ENCODE measurements around the gene BLOC1S3. TPM values are rescaled to one million over a fixed set of nuclear protein-coding genes. Genes with fewer than 3 reads are reported as not detected.
A peak's percentile ranks its signal among the peaks of the same experiment; 100 is the strongest.

The BLOC1S3 gene
- total RNA-seq, 2 donors from 2014 or later: 15.4 to 20.5 TPM

DNA sequence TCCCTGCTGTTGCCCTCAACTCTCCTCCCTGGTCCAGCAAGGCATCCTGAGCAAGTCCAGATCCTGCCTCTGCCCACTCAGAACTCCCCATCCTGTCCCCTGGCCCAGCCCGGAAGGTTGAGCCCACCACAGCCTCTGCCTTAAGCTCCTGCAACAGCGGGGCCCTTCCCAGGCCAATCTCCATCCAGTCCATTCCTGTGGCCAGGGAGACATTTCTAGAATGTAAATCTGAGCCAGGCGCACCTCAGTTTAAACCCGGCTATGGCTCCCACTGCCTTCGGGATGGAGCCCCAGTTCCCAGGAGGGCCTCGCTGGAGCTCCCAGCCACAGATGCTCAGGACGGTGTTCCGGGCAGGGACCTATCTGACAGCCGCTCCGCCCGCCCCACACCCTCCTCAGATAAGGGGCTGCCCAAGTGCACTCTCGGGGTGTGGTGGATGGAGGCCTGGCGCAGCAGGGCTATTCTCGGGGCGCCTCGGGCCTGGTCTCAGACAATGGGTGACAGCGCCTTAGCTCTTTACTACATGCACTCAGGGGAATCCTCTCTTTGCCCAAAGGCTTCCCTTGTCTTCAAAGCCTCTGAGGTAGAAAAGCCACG lies 5.9 kb upstream of the BLOC1S3 start:
- H3K4me3 Mint-ChIP-seq: no peak overlapping the region
- H3K27ac Mint-ChIP-seq: peak overlapping the region; percentile 84 to 94
- H3K27me3 Mint-ChIP-seq: no peaks in the 10 kb centered on the region
- no peak for ATAC-seq
- no peak for DNase-seq (ENCODE audit: low spot score)
- H3K9me3 Mint-ChIP-seq: no peaks in the 10 kb centered on the region
- H3K36me3 Mint-ChIP-seq: no peaks in the 10 kb centered on the region
- H3K4me1 Mint-ChIP-seq (ENCODE audit: low read depth in 2 of 2): peaks cover 27 to 30% of the 10 kb centered on the region in 2 donors

DNA sequence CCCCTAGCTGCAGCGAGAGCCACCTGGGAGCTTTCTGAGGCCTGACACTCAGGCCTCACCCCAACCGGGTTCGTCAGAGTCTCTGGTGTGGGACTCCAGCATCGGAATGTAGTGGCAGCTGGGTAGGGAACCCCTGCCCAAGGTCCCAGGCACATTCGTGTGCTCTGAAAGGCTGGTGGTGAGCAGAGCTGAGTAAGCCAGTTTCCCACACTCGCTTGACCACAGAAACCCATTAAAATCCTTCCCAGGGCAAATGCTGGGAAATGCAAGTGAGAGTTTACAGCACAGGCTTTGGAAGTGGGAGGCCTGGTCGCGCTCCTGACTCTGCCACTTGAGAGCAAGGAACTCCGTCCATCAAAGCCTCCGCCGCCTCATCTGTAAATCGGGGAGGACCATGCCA lies 4.8 kb upstream of the BLOC1S3 start:
- H3K27ac Mint-ChIP-seq: peak overlapping the region in 1 of 2 donors; percentile 76
- H3K4me1 Mint-ChIP-seq (ENCODE audit: low read depth in 2 of 2): peaks cover 25 to 30% of the 10 kb centered on the region in 2 donors
- H3K4me3 Mint-ChIP-seq: no peak overlapping the region
- ATAC-seq (no peak), DNase-seq (ENCODE audit: low spot score) (peak; percentile 18)
- no peaks in the 10 kb centered on the region for H3K9me3 Mint-ChIP-seq
- no peaks in the 10 kb centered on the region for H3K27me3 Mint-ChIP-seq
- no peaks in the 10 kb centered on the region for H3K36me3 Mint-ChIP-seq

DNA sequence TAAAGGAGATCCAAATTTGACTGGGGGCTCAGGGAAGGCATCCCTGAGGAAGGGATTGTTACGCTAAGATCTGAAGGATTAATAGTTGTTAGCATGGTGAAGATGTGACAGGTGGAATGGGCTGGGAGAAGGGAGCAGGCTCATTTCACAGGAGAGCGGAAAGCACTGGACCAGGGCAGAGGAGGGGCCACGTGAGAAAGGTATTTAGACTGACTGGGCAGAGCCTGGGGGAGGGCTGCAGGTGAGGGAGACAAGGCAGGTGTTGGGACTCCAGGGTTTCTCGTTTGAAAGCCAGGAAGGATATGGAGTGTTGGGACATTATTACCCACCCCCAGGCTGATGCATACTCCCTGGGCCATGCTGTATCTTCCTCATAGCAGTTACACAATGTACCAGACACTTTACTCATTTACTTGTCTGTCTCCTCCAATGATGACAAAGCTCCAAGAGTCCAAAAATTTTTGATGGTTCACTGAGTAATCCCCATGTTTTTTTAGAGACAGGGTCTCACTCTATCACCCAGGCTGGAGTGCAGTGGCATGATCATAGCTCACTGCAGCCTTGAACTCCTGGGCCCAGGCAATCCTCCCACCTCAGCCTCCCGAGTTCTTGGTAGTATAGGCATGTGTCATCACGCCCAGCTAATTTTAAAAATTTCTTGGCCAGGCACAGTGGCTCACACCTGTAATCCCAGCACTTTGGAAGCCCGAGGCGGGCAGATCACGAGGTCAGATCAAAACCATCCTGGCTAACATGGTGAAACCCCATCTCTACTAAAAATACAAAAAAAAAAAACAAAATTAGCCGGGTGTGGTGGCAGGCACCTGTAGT lies 2.9 kb upstream of the BLOC1S3 start:
- Mint-ChIP-seq H3K36me3 (no peaks in the 10 kb centered on the region), H3K4me1 (ENCODE audit: low read depth in 2 of 2) (peaks cover 25% of the 10 kb centered on the region in 2 donors), H3K4me3 (peak overlapping the region; percentile 24), H3K9me3 (no peaks in the 10 kb centered on the region), H3K27ac (no peak overlapping the region), H3K27me3 (no peaks in the 10 kb centered on the region)
- DNase-seq (ENCODE audit: low spot score) (no peak), ATAC-seq (no peak)

DNA sequence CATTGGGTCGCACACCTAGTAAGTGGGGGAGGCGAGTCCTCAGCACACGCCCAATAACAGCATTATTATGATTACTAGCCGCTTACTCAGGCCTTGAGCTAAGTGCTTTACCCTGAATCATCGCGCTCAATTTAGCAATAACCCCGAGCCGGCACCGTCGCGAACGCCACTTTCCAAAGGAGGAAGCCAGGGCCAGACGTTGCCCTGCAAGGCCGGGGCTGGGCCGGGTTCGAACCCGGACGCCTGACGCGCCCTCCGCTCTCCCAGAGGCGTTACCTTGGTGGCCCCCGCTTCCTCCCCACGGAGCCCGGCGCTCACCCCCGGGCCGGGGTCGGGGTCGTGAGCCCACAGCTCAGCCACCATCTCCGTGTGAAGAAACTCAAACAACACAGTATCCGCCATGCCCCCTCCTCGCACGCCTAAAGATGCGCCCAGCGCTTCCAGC lies 745 bp upstream of the BLOC1S3 start, which contains the start of gene TRAPPC6A:
TSS of gene TRAPPC6A (minus strand) at position 421 of the 445 bp plus-strand sequence. CDS start at position 402, 19 bp downstream.
- peaks cover 27 to 29% of the 10 kb centered on the region in 2 donors for H3K4me1 Mint-ChIP-seq (ENCODE audit: low read depth in 2 of 2)
- H3K4me3 Mint-ChIP-seq: peak within 1 kb of the TSS; percentile 95
- no peak for DNase-seq (ENCODE audit: low spot score)
- ATAC-seq: peak in 1 of 2 donors; percentile 19
- H3K9me3 Mint-ChIP-seq: no peaks in the 10 kb centered on the region
- H3K36me3 Mint-ChIP-seq: no peaks in the 10 kb centered on the region
- no peaks in the 10 kb centered on the region for H3K27me3 Mint-ChIP-seq
- peak within 1 kb of the TSS; percentile 90 for H3K27ac Mint-ChIP-seq

DNA sequence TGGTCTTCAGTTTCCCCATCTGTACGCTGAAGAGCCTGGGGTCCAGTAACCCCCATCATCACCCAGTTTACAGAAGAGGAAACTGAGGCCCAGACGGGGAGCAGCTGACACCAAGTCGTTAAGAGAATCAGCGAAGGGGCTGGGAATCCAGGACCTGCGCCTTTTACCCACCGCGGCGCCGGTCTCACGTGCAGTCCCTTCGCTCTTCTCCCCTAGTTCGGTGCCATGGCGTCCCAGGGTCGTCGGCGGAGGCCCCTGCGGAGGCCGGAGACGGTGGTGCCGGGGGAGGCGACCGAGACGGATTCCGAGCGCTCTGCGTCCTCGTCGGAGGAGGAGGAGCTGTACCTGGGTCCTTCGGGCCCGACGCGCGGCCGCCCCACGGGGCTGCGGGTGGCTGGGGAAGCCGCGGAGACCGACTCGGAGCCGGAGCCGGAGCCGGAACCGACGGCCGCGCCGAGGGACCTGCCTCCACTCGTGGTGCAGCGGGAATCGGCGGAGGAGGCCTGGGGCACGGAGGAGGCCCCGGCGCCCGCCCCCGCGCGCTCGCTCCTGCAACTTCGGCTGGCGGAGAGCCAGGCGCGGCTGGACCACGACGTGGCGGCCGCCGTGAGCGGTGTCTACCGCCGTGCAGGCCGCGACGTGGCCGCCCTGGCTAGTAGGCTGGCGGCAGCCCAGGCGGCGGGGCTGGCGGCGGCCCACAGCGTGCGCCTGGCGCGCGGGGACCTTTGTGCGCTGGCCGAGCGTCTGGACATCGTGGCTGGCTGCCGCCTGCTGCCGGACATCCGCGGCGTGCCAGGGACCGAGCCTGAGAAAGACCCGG lies 698 bp downstream of the BLOC1S3 start:
- Mint-ChIP-seq H3K4me3 (peak overlapping the region; percentile 95), H3K4me1 (ENCODE audit: low read depth in 2 of 2) (peaks cover 24% of the 10 kb centered on the region in 2 donors), H3K27ac (peak overlapping the region; percentile 90), H3K36me3 (no peaks in the 10 kb centered on the region), H3K9me3 (no peaks in the 10 kb centered on the region), H3K27me3 (no peaks in the 10 kb centered on the region)
- ATAC-seq: no peak
- no peak for DNase-seq (ENCODE audit: low spot score)

DNA sequence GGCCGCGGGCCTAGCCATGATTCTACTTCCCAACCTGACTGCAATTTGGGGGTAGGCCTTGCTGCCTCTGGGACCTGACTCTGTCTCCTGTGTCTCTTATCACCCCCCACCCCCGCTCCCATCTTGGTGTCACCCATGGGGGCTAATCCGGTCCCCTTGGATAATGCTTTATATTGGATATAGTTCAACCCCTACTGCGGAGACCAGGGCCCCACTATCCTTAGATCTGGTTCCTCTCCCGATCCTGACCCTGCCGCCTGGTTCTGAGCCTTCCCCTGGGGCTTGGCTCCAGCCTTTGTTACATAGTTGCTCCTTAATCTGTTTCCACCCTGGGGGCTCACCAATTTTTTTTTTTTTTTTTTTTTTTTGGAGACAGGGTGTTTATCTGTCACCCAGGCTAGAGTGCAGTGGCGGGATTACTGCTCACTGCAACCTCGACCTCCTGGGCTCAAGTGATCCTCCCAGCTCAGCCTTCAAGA lies 1.3 kb downstream of the BLOC1S3 start:
- Mint-ChIP-seq H3K9me3 (no peaks in the 10 kb centered on the region), H3K4me1 (ENCODE audit: low read depth in 2 of 2) (peaks cover 24 to 26% of the 10 kb centered on the region in 2 donors), H3K27me3 (no peaks in the 10 kb centered on the region), H3K27ac (peak overlapping the region; percentile 65 to 82), H3K36me3 (no peaks in the 10 kb centered on the region), H3K4me3 (peak overlapping the region; percentile 82)
- ATAC-seq: no peak
- DNase-seq (ENCODE audit: low spot score): no peak

DNA sequence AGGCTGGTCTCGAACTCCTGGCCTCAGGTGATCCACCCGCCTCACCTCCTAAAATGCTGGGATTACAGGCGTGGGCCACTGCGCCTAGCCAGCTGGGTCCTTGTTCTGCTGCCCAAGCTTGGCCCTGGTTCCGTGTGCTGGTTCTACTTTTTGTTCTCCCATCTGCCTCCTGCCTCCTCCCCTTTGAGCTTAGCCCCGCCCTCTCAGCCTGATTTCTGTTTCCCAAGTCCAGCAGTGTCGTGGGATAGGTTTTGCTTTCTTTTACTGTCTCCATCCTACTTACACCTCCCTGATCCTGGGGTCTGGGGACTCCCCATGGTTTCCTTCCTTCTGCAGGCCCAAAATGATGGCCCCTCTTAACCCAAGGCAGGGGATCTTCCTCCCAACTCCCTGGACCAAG lies 2.4 kb downstream of the BLOC1S3 start:
- no peak for ATAC-seq
- DNase-seq (ENCODE audit: low spot score): no peak
- H3K4me3 Mint-ChIP-seq: peak overlapping the region; percentile 82
- H3K4me1 Mint-ChIP-seq (ENCODE audit: low read depth in 2 of 2): peaks cover 18 to 20% of the 10 kb centered on the region in 2 donors
- H3K9me3 Mint-ChIP-seq: no peaks in the 10 kb centered on the region
- H3K36me3 Mint-ChIP-seq: no peaks in the 10 kb centered on the region
- peak overlapping the region; percentile 65 to 82 for H3K27ac Mint-ChIP-seq
- H3K27me3 Mint-ChIP-seq: no peaks in the 10 kb centered on the region

DNA sequence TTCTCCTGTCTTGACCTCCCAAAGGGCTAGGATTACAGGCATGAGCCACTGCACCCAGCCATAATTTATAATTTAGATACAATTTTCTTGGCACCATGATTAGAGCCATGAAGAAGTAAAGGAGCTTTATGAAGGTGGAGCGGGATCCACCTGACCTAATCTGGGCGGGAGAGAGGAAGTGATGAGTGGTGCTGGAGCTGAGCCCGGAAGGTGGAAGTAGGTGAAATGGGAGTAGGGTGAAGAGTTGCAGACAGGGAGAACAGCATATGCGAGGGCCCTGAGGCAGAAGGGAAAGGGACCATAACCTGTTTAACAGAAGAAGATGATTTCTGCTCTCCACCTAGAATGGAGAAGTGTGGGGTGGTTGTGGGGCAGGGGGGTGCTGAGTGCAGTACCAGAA lies 4.2 kb downstream of the BLOC1S3 start:
- ATAC-seq: no peak
- no peak for DNase-seq (ENCODE audit: low spot score)
- H3K36me3 Mint-ChIP-seq: no peaks in the 10 kb centered on the region
- H3K9me3 Mint-ChIP-seq: no peaks in the 10 kb centered on the region
- peaks cover 18 to 20% of the 10 kb centered on the region in 2 donors for H3K4me1 Mint-ChIP-seq (ENCODE audit: low read depth in 2 of 2)
- H3K4me3 Mint-ChIP-seq: no peak overlapping the region
- no peaks in the 10 kb centered on the region for H3K27me3 Mint-ChIP-seq
- H3K27ac Mint-ChIP-seq: peak overlapping the region in 1 of 2 donors; percentile 16

DNA sequence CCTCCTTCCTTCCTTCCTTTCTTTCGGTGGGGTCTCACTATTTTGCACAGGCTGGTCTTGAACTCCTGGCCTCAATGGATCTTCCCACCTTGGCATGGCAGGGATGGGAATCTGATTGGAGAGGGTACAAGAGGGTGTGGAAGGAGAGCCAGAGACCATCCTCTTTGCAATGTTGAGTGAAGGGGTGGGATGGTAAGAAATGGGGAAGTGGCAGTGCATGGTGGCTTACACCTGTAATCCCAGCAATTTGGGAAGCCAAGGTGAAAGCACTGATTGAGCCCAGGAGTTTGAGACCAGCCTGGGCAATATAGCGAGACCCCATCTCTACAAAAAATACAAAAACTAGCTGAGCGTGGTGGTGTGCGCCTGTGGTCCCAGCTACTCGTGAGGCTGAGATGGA lies 5.5 kb downstream of the BLOC1S3 start:
- Mint-ChIP-seq H3K4me3 (no peak overlapping the region), H3K9me3 (no peaks in the 10 kb centered on the region), H3K27me3 (no peaks in the 10 kb centered on the region), H3K4me1 (ENCODE audit: low read depth in 2 of 2) (peaks cover 18 to 20% of the 10 kb centered on the region in 2 donors), H3K36me3 (no peaks in the 10 kb centered on the region), H3K27ac (no peak overlapping the region)
- ATAC-seq (no peak), DNase-seq (ENCODE audit: low spot score) (no peak)

DNA sequence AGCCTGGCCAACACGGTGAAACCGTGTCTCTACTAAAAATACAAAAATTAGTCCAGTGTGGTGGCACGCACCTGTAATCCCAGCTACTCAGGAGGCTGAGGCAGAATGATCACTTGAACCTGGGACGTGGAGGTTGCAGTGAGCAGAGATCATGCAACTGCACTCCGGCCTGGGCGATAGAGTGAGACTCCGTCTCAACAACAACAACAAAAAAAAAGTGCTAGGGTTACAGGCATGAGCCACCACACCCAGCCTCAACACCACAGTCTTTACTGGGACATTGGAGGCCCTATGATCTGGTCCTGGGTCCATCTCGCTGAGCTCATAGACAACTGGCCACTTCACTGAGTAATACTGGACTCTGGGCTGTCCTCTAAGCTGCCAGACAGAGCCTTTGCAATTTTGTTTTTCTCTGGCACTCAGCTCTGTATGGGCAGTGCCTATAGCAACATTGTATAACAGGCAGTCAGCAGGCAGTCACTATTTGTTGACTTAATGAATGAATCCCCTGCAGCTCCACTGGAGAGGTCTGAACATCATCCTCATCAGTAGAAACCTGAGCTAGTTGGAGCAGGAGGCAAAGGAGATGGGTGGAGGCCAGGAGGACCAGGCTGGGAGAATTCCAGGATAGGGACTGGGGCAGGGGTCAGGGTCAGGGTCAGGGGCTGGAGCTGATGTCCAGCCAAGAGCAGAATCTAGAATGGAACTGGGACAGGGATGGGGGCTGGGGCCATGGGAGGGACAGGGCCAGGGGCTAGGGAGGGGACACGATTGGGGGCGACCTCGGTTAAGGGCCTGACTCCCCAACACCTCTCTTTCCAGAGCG lies 8.1 kb downstream of the BLOC1S3 start:
- H3K4me3 Mint-ChIP-seq: no peak overlapping the region
- H3K36me3 Mint-ChIP-seq: no peaks in the 10 kb centered on the region
- no peak overlapping the region for H3K27ac Mint-ChIP-seq
- ATAC-seq (peak in 1 of 2 donors; percentile 36), DNase-seq (ENCODE audit: low spot score) (no peak)
- H3K9me3 Mint-ChIP-seq: no peaks in the 10 kb centered on the region
- H3K4me1 Mint-ChIP-seq (ENCODE audit: low read depth in 2 of 2): peaks cover 5 to 11% of the 10 kb centered on the region in 2 donors
- H3K27me3 Mint-ChIP-seq: no peaks in the 10 kb centered on the region

DNA sequence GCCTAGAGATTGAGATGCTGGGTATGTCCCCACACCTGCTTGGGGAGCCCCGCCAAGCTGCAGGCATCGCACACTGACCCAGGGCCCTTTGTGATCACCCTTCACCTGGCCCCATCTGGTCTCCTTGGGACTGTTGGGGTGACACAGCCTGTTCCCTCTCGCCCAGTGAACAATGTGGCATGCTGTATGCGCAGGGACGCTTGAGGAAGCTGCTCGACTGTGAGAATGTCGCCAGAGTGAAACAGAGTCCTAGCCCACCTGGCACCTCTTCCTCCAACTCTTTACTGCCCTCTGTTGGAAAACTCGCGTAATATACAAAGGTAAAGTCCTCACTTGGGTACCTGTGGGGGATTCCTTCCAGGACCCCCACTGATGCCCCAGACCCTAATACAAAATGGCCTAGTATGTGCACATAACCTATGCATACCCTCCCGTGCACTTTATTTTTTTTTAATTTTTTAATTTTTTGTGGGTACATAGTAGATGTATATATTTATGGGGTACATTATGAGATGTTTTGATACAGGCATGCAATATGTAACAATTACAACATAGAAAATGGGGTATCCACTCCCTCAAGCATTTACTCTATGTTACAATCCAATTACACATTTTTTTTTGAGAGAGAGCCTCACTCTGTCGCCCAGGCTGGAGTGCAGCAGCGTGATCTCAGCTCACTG lies 9.0 kb downstream of the BLOC1S3 start:
- ATAC-seq (peak; percentile 52 to 70), DNase-seq (ENCODE audit: low spot score) (no peak)
- Mint-ChIP-seq H3K9me3 (no peaks in the 10 kb centered on the region), H3K4me1 (ENCODE audit: low read depth in 2 of 2) (peaks cover 4 to 10% of the 10 kb centered on the region in 2 donors), H3K36me3 (no peaks in the 10 kb centered on the region), H3K27ac (no peak overlapping the region), H3K4me3 (no peak overlapping the region), H3K27me3 (no peaks in the 10 kb centered on the region)

DNA sequence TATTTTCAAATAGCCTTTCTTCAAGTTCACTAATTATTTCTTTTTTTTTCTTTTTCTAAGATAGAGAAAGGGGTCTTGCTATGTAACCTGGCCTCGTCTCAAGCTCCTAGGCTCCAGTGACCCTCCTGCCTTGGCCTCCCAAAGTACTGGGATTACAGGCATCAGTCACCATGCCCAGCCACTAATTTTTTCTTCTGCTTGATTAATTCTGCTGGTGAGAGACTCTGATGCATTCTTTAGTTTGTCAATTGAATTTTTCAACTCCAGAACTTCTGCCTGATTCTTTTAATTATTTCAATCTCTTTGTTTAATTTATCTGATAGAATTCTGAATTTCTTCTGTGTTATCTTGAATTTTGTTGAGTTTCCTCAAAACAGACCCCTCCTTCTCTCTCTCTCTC lies 11.4 kb downstream of the BLOC1S3 start:
- DNase-seq (ENCODE audit: low spot score): no peak
- Mint-ChIP-seq H3K4me1 (ENCODE audit: low read depth in 2 of 2) (peaks cover 0 to under 1% of the 10 kb centered on the region in 2 donors), H3K27me3 (no peaks in the 10 kb centered on the region), H3K36me3 (no peaks in the 10 kb centered on the region), H3K9me3 (no peaks in the 10 kb centered on the region), H3K4me3 (no peak overlapping the region), H3K27ac (no peak overlapping the region)
- ATAC-seq: no peak
